ENCODE measurements around the gene SF3B2.

SF3B2 gene

GRCh38 chr11:66068154-66068821 lies 16.1 kb downstream of the SF3B2 start:
- Histone ChIP-seq H3K4me3 (ENCODE audit: low read depth, low read length) (no peak overlapping the region), H3K4me1 (ENCODE audit: control insufficient read depth, insufficient read depth, low read length) (peaks cover 20% of the 10 kb centered on the region), H3K27me3 (ENCODE audit: control insufficient read depth, insufficient read depth, low read length) (no peaks in the 10 kb centered on the region), H3K9me3 (ENCODE audit: control insufficient read depth, insufficient read depth, low read length) (no peaks in the 10 kb centered on the region), H3K36me3 (ENCODE audit: control insufficient read depth, insufficient read depth, low read length) (peaks cover 66% of the 10 kb centered on the region), H3K27ac (ENCODE audit: low read depth, low read length) (peak overlapping the region; percentile 88), H3K9ac (ENCODE audit: low read depth, low read length) (no peak overlapping the region)

- Histone ChIP-seq H3K4me1 (ENCODE audit: control insufficient read depth, insufficient read depth, low read length) (peaks cover 20% of the 10 kb centered on the region), H3K36me3 (ENCODE audit: control insufficient read depth, insufficient read depth, low read length) (peaks cover 60% of the 10 kb centered on the region)
Measured at GRCh38 chr11:66068923-66069714, 17.0 kb downstream of the SF3B2 start.

GRCh38 chr11:66069715-66070603 lies 17.8 kb downstream of the SF3B2 start, which contains the start of gene PACS1:
TSS of gene PACS1 (plus strand) at chr11:66070272. CDS start at chr11:66070487, 215 bp downstream.
- Histone ChIP-seq H3K4me1 (ENCODE audit: control insufficient read depth, insufficient read depth, low read length) (peaks cover 20% of the 10 kb centered on the region), H3K27me3 (ENCODE audit: control insufficient read depth, insufficient read depth, low read length) (no peaks in the 10 kb centered on the region), H3K36me3 (ENCODE audit: control insufficient read depth, insufficient read depth, low read length) (peaks cover 57% of the 10 kb centered on the region), H3K9me3 (ENCODE audit: control insufficient read depth, insufficient read depth, low read length) (no peaks in the 10 kb centered on the region), H3K4me3 (ENCODE audit: low read depth, low read length) (peak within 1 kb of the TSS; percentile 76), H3K27ac (ENCODE audit: low read depth, low read length) (peak within 1 kb of the TSS; percentile 88), H3K9ac (ENCODE audit: low read depth, low read length) (peak within 1 kb of the TSS; percentile 47)

More at GRCh38 chr11:66068923-66069714, 17.0 kb downstream of the SF3B2 start:
- H3K4me3 ChIP-seq (ENCODE audit: low read depth, low read length): peak overlapping the region; percentile 76
- no peaks in the 10 kb centered on the region for H3K27me3 ChIP-seq (ENCODE audit: control insufficient read depth, insufficient read depth, low read length)
- H3K9me3 ChIP-seq (ENCODE audit: control insufficient read depth, insufficient read depth, low read length): no peaks in the 10 kb centered on the region
- peak overlapping the region; percentile 88 for H3K27ac ChIP-seq (ENCODE audit: low read depth, low read length)
- peak overlapping the region; percentile 47 for H3K9ac ChIP-seq (ENCODE audit: low read depth, low read length)

GRCh38 chr11:66070604-66071380 lies 18.6 kb downstream of the SF3B2 start:
- Histone ChIP-seq H3K4me3 (ENCODE audit: low read depth, low read length) (peak overlapping the region; percentile 76), H3K4me1 (ENCODE audit: control insufficient read depth, insufficient read depth, low read length) (peaks cover 20% of the 10 kb centered on the region), H3K9ac (ENCODE audit: low read depth, low read length) (no peak overlapping the region), H3K27ac (ENCODE audit: low read depth, low read length) (peak overlapping the region; percentile 88), H3K36me3 (ENCODE audit: control insufficient read depth, insufficient read depth, low read length) (peaks cover 49% of the 10 kb centered on the region), H3K9me3 (ENCODE audit: control insufficient read depth, insufficient read depth, low read length) (no peaks in the 10 kb centered on the region), H3K27me3 (ENCODE audit: control insufficient read depth, insufficient read depth, low read length) (no peaks in the 10 kb centered on the region)

GRCh38 chr11:66071381-66071801 lies 19.2 kb downstream of the SF3B2 start:
- peak overlapping the region; percentile 76 for H3K4me3 ChIP-seq (ENCODE audit: low read depth, low read length)
- H3K9ac ChIP-seq (ENCODE audit: low read depth, low read length): no peak overlapping the region
- H3K27me3 ChIP-seq (ENCODE audit: control insufficient read depth, insufficient read depth, low read length): no peaks in the 10 kb centered on the region
- peaks cover 43% of the 10 kb centered on the region for H3K36me3 ChIP-seq (ENCODE audit: control insufficient read depth, insufficient read depth, low read length)
- H3K27ac ChIP-seq (ENCODE audit: low read depth, low read length): peak overlapping the region; percentile 7
- H3K9me3 ChIP-seq (ENCODE audit: control insufficient read depth, insufficient read depth, low read length): no peaks in the 10 kb centered on the region
- peaks cover 20% of the 10 kb centered on the region for H3K4me1 ChIP-seq (ENCODE audit: control insufficient read depth, insufficient read depth, low read length)

- H3K4me3 ChIP-seq (ENCODE audit: low read depth, low read length): no peak overlapping the region; the same call in 1 of the 2 replicates
- no peaks in the 10 kb centered on the region for H3K27me3 ChIP-seq (ENCODE audit: control insufficient read depth, insufficient read depth, low read length)
- H3K9me3 ChIP-seq (ENCODE audit: control insufficient read depth, insufficient read depth, low read length): no peaks in the 10 kb centered on the region
- no peak overlapping the region for H3K9ac ChIP-seq (ENCODE audit: low read depth, low read length)
- peaks cover 20% of the 10 kb centered on the region for H3K4me1 ChIP-seq (ENCODE audit: control insufficient read depth, insufficient read depth, low read length)
- H3K27ac ChIP-seq (ENCODE audit: low read depth, low read length): no peak overlapping the region
- peaks cover 36% of the 10 kb centered on the region for H3K36me3 ChIP-seq (ENCODE audit: control insufficient read depth, insufficient read depth, low read length)
Measured at GRCh38 chr11:66072081-66072480, 19.9 kb downstream of the SF3B2 start.

GRCh38 chr11:66072518-66072917 lies 20.4 kb downstream of the SF3B2 start:
- Histone ChIP-seq H3K27me3 (ENCODE audit: control insufficient read depth, insufficient read depth, low read length) (no peaks in the 10 kb centered on the region), H3K36me3 (ENCODE audit: control insufficient read depth, insufficient read depth, low read length) (peaks cover 32% of the 10 kb centered on the region), H3K27ac (ENCODE audit: low read depth, low read length) (no peak overlapping the region), H3K4me1 (ENCODE audit: control insufficient read depth, insufficient read depth, low read length) (peaks cover 20% of the 10 kb centered on the region), H3K4me3 (ENCODE audit: low read depth, low read length) (no peak overlapping the region), H3K9me3 (ENCODE audit: control insufficient read depth, insufficient read depth, low read length) (no peaks in the 10 kb centered on the region), H3K9ac (ENCODE audit: low read depth, low read length) (no peak overlapping the region)

- H3K9ac ChIP-seq (ENCODE audit: low read depth, low read length): no peak overlapping the region
- peaks cover 17% of the 10 kb centered on the region for H3K4me1 ChIP-seq (ENCODE audit: control insufficient read depth, insufficient read depth, low read length)
- no peak overlapping the region for H3K4me3 ChIP-seq (ENCODE audit: low read depth, low read length)
- no peaks in the 10 kb centered on the region for H3K27me3 ChIP-seq (ENCODE audit: control insufficient read depth, insufficient read depth, low read length)
- H3K27ac ChIP-seq (ENCODE audit: low read depth, low read length): no peak overlapping the region
- H3K36me3 ChIP-seq (ENCODE audit: control insufficient read depth, insufficient read depth, low read length): peaks cover 22% of the 10 kb centered on the region
- H3K9me3 ChIP-seq (ENCODE audit: control insufficient read depth, insufficient read depth, low read length): no peaks in the 10 kb centered on the region
Measured at GRCh38 chr11:66073669-66074068, 21.5 kb downstream of the SF3B2 start.

- H3K36me3 ChIP-seq (ENCODE audit: control insufficient read depth, insufficient read depth, low read length): peaks cover 16% of the 10 kb centered on the region; the same call in 1 of the 2 replicates
- H3K4me1 ChIP-seq (ENCODE audit: control insufficient read depth, insufficient read depth, low read length): peaks cover 7% of the 10 kb centered on the region; the same call in 1 of the 2 replicates
- no peak overlapping the region for H3K9ac ChIP-seq (ENCODE audit: low read depth, low read length)
- no peak overlapping the region for H3K27ac ChIP-seq (ENCODE audit: low read depth, low read length)
- H3K4me3 ChIP-seq (ENCODE audit: low read depth, low read length): no peak overlapping the region
- no peaks in the 10 kb centered on the region for H3K9me3 ChIP-seq (ENCODE audit: control insufficient read depth, insufficient read depth, low read length)
- no peaks in the 10 kb centered on the region for H3K27me3 ChIP-seq (ENCODE audit: control insufficient read depth, insufficient read depth, low read length)
Measured at GRCh38 chr11:66075273-66075672, 23.1 kb downstream of the SF3B2 start.

- 0 out of 2 replicates have a peak, but pooled peaks cover 1% of the 10 kb centered on the region for H3K4me1 ChIP-seq (ENCODE audit: control insufficient read depth, insufficient read depth, low read length)
Measured at GRCh38 chr11:66076561-66076960, 24.4 kb downstream of the SF3B2 start.

More at GRCh38 chr11:66076561-66076960, 24.4 kb downstream of the SF3B2 start:
- Histone ChIP-seq H3K9me3 (ENCODE audit: control insufficient read depth, insufficient read depth, low read length) (no peaks in the 10 kb centered on the region), H3K27ac (ENCODE audit: low read depth, low read length) (no peak overlapping the region), H3K27me3 (ENCODE audit: control insufficient read depth, insufficient read depth, low read length) (no peaks in the 10 kb centered on the region), H3K36me3 (ENCODE audit: control insufficient read depth, insufficient read depth, low read length) (peaks cover 16% of the 10 kb centered on the region; the same call in 1 of the 2 replicates), H3K4me3 (ENCODE audit: low read depth, low read length) (no peak overlapping the region), H3K9ac (ENCODE audit: low read depth, low read length) (no peak overlapping the region)

Data from HUES48 (cell line).